Naive thymus-derived CD4-positive, alpha-beta T cell (primary cell): ENCODE results near the gene POU6F2. TPM values are rescaled to one million over a fixed set of nuclear protein-coding genes. Genes with fewer than 3 reads are reported as not detected.

Experiments
- ATAC-seq: fragments of 150-1000 bp; cut with Tn5 transposase; 2 replicates; pipeline ENCODE4 v1.10.0; 2021; ENCODE audit warnings: mild to moderate bottlenecking, moderate library complexity
- CTCF ChIA-PET: fragments of 350-600 bp; sonication (Branson Sonifier 250); formaldehyde crosslinking; loops from one replicate; lab custom pipeline; 2021; ENCODE audit warnings: antibody characterized with exemption; lab: Charles Lee
- POLR2A ChIA-PET: fragments of 350-600 bp; sonication (Branson Sonifier 250); formaldehyde crosslinking; loops from one replicate; lab custom pipeline; 2021; ENCODE audit warnings: antibody characterized with exemption, inconsistent platforms; lab: Charles Lee
- DNase-seq, 9 donors: peaks; one replicate each; pipeline versions ENCODE4 v3.0.0 to v3.0.0-alpha.2; 2020 to 2022; ENCODE audit warnings: mixed read lengths in 1 of 9
- H3K27ac ChIP-seq: one replicate; pipeline ENCODE4 v1.7.0; 2013; ENCODE audit warnings: mild to moderate bottlenecking, low read depth, low read length, moderate library complexity
- H3K27me3 ChIP-seq, 2 donors: one replicate each; pipeline ENCODE4 v1.7.0; 2013; ENCODE audit warnings: low read length in 2 of 2, mild to moderate bottlenecking in 2 of 2, moderate library complexity in 2 of 2; ENCODE audit not compliant: control insufficient read depth in 2 of 2, insufficient read depth in 2 of 2
- H3K36me3 ChIP-seq, 3 experiments: 1 replicate in 2 of 3; 2 replicates in 1 of 3; pipeline ENCODE4 v1.7.0; 2013; ENCODE audit warnings: low read length in 3 of 3, mild to moderate bottlenecking in 3 of 3, moderate library complexity in 1 of 3; ENCODE audit not compliant: insufficient read depth in 3 of 3, control insufficient read depth in 2 of 3
- H3K4me1 ChIP-seq, 2 donors: one replicate each; pipeline ENCODE4 v1.7.0; 2013; ENCODE audit warnings: low read length in 2 of 2, mild to moderate bottlenecking in 2 of 2, moderate library complexity in 1 of 2; ENCODE audit not compliant: control insufficient read depth in 2 of 2, insufficient read depth in 2 of 2
- H3K4me3 ChIP-seq: 2 replicates; pipeline ENCODE4 v1.7.0; 2013; ENCODE audit warnings: mild to moderate bottlenecking, low read length
- H3K9me3 ChIP-seq, 3 experiments: 1 replicate in 2 of 3; 2 replicates in 1 of 3; pipeline ENCODE4 v1.7.0; 2013; ENCODE audit warnings: low read length in 3 of 3; ENCODE audit not compliant: control insufficient read depth in 2 of 3
- H3K27ac Mint-ChIP-seq, 9 donors: one replicate each; pipeline ENCODE4 v1.8.0; 2020 to 2022; ENCODE audit warnings: mixed read lengths in 9 of 9, mild to moderate bottlenecking in 8 of 9, moderate library complexity in 5 of 9, inconsistent platforms in 2 of 9
- H3K27me3 Mint-ChIP-seq, 5 donors: one replicate each; pipeline ENCODE4 v1.8.0; 2021 to 2022; ENCODE audit warnings: mixed read lengths in 5 of 5, mild to moderate bottlenecking in 1 of 5
- H3K36me3 Mint-ChIP-seq, 5 donors: one replicate each; pipeline ENCODE4 v1.8.0; 2020 to 2022; ENCODE audit warnings: mixed read lengths in 5 of 5, mild to moderate bottlenecking in 3 of 5, inconsistent platforms in 1 of 5
- H3K4me1 Mint-ChIP-seq, 7 donors: one replicate each; pipeline ENCODE4 v1.8.0; 2020 to 2022; ENCODE audit warnings: mixed read lengths in 7 of 7, mild to moderate bottlenecking in 3 of 7, inconsistent platforms in 1 of 7
- H3K4me3 Mint-ChIP-seq, 10 donors: one replicate each; pipeline ENCODE4 v1.8.0; 2020 to 2022; ENCODE audit warnings: mild to moderate bottlenecking in 10 of 10, mixed read lengths in 10 of 10, moderate library complexity in 6 of 10, inconsistent platforms in 2 of 10
- H3K9me3 Mint-ChIP-seq, 11 donors: one replicate each; pipeline ENCODE4 v1.8.0; 2020 to 2022; ENCODE audit warnings: mixed read lengths in 11 of 11, mild to moderate bottlenecking in 4 of 11, inconsistent platforms in 1 of 11, moderate library complexity in 1 of 11
- intact Hi-C, 2 donors: fragments of 100-400 bp; cut with micrococcal nuclease; formaldehyde crosslinking; loops; one replicate each; pipeline ENCODE4 v1.15.1; 2023
- polyA plus RNA-seq, 2 donors: library from polyadenylated mRNA; unstranded; fragments of 300-500 nt; fragmentation: Illumina TruSeq; gene quantifications; one replicate each; pipeline ENCODE4 v1.2.3, GENCODE V29; 2021
- total RNA-seq, 6 experiments: library from RNA in 5 of 6; stranded (reverse) in 5 of 6; gene quantifications; 1 replicate in 5 of 6; 2 replicates in 1 of 6; pipeline ENCODE4 v1.2.3 and lab custom pipeline; 2021 to 2026

Gene POU6F2
- total and polyA plus RNA-seq, 7 experiments from 2014 or later = 0.24 TPM; not detected in 6

DNA sequence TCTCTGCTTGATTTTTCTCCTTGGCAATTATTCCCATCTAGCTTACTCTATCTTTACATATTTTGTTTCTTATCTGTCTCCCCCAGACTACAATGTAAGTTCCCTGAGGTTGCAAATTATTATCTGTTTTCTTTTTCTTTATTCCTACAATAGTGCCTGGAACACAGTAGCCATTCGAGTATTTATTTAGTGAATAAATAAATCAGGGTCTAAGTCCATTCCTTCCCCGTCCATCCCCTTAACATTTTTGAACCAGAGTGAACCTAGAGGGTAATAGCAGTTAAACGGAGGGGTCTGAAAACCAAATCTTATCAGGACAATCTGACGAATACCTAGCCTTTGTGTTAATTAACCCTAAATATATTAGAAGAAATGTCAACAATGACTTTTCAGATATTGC, 335.7 kb downstream of the POU6F2 start:
- no peak for DNase-seq
- no peak overlapping the region for H3K27ac ChIP-seq

DNA sequence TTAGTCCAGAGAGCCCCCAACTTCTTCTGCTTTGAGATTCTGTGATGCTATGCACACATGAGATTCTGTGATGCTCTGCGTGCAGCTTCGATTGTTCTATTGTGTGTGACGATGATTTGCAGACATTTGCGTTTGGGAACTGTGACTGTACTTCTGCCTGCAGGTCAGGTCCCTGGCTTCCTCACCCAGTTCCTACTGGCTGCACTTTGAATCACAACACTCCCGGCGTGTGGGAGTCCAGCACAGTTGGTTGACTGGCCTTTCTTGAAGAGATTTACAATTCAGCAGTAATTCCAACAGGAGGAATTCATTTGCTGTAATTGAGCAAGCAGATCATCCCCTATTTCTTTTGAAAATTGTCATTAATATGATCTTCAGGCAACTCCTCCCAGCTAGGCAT, 336.3 kb downstream of the POU6F2 start:
- Mint-ChIP-seq H3K4me1 (no peaks in the 10 kb centered on the region), H3K27ac (no peak overlapping the region), H3K9me3 (peaks cover 0 to 1% (median 0%) of the 10 kb centered on the region in 11 donors), H3K4me3 (no peak overlapping the region), H3K36me3 (no peaks in the 10 kb centered on the region), H3K27me3 (peaks cover 0 to 17% (median 9%) of the 10 kb centered on the region in 5 donors)
- H3K4me1 ChIP-seq = no peaks in the 10 kb centered on the region
- DNase-seq = no peak
- no peak overlapping the region for H3K4me3 ChIP-seq
- ChIA-PET CTCF (no interaction called here), POLR2A (no interaction called here)
- ATAC-seq = no peak
- no peaks in the 10 kb centered on the region for H3K27me3 ChIP-seq
- H3K9me3 ChIP-seq = no peaks in the 10 kb centered on the region
- intact Hi-C loops = no loop called here
- no peak overlapping the region for H3K27ac ChIP-seq
- no peaks in the 10 kb centered on the region for H3K36me3 ChIP-seq

More for the DNA sequence above, 335.7 kb downstream of the POU6F2 start:
- Histone ChIP-seq H3K36me3 (no peaks in the 10 kb centered on the region), H3K27me3 (no peaks in the 10 kb centered on the region), H3K9me3 (no peaks in the 10 kb centered on the region), H3K4me1 (no peaks in the 10 kb centered on the region), H3K4me3 (no peak overlapping the region)
- ATAC-seq = no peak
- CTCF ChIA-PET = no interaction called here
- no peak overlapping the region for H3K27ac Mint-ChIP-seq
- H3K36me3 Mint-ChIP-seq = no peaks in the 10 kb centered on the region
- intact Hi-C loops = no loop called here
- peaks cover 0 to 1% (median 0%) of the 10 kb centered on the region in 11 donors for H3K9me3 Mint-ChIP-seq
- H3K4me3 Mint-ChIP-seq = no peak overlapping the region
- H3K4me1 Mint-ChIP-seq = no peaks in the 10 kb centered on the region
- POLR2A ChIA-PET = no interaction called here
- H3K27me3 Mint-ChIP-seq = peaks cover 0 to 17% (median 9%) of the 10 kb centered on the region in 5 donors

DNA sequence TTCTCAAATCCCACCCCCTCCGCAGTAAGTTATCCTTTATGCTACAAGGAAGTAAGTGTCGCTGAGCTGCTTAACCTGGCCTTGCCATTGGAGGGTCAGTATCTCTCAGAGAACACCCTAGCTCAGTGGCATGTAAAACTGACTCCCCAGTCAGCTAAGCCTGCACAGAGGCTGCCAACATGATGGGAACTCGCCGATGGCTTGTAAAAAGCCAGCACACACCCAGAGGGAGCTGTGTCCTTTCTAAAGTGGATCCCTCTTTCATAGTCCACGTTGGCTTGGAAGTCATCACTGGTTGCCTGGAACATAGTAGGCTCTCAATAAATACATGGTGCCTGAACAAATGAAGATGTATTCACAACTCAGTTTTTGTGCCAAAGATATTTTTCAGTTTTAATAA, 339.4 kb downstream of the POU6F2 start:
- Mint-ChIP-seq H3K27ac (no peak overlapping the region), H3K9me3 (no peaks in the 10 kb centered on the region), H3K27me3 (peaks cover 0 to 21% (median 5%) of the 10 kb centered on the region in 5 donors), H3K4me1 (no peaks in the 10 kb centered on the region), H3K36me3 (no peaks in the 10 kb centered on the region), H3K4me3 (no peak overlapping the region)
- H3K4me3 ChIP-seq = no peak overlapping the region
- POLR2A ChIA-PET = no interaction called here
- CTCF ChIA-PET = no interaction called here
- no peaks in the 10 kb centered on the region for H3K27me3 ChIP-seq
- H3K9me3 ChIP-seq = no peaks in the 10 kb centered on the region
- no peaks in the 10 kb centered on the region for H3K4me1 ChIP-seq
- ATAC-seq (no peak), DNase-seq (no peak)
- no peak overlapping the region for H3K27ac ChIP-seq
- no peaks in the 10 kb centered on the region for H3K36me3 ChIP-seq
- intact Hi-C loops = no loop called here

DNA sequence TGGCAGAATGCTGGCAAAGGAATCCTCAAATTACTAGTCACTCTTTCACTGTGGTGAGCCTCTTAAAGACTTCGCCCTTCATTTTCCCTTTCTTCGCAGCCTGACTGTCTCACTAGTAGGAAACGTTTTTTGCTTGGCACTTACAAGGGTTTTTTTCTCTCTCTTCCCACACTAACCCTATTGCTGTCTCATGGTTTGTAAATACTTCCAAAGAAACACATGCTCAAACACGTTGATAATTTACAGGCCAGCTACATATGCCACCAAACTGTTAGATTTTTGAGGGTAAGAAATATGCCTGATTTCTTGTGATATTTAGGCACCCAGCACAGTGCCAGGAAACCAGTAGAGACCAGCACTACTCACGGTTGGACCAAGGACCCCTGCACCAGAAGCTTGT, 340.2 kb downstream of the POU6F2 start:
- H3K27me3 Mint-ChIP-seq = peaks cover 0 to 21% (median 9%) of the 10 kb centered on the region in 5 donors
- ChIA-PET POLR2A (no interaction called here), CTCF (no interaction called here)
- no peaks in the 10 kb centered on the region for H3K9me3 Mint-ChIP-seq
- H3K27ac Mint-ChIP-seq = no peak overlapping the region
- no peak for ATAC-seq
- intact Hi-C loops = no loop called here
- no peak for DNase-seq
- no peaks in the 10 kb centered on the region for H3K36me3 ChIP-seq
- no peak overlapping the region for H3K27ac ChIP-seq
- H3K9me3 ChIP-seq = no peaks in the 10 kb centered on the region
- no peaks in the 10 kb centered on the region for H3K4me1 ChIP-seq
- no peaks in the 10 kb centered on the region for H3K36me3 Mint-ChIP-seq
- H3K4me3 ChIP-seq = no peak overlapping the region
- H3K4me3 Mint-ChIP-seq = no peak overlapping the region
- H3K27me3 ChIP-seq = no peaks in the 10 kb centered on the region
- H3K4me1 Mint-ChIP-seq = no peaks in the 10 kb centered on the region

DNA sequence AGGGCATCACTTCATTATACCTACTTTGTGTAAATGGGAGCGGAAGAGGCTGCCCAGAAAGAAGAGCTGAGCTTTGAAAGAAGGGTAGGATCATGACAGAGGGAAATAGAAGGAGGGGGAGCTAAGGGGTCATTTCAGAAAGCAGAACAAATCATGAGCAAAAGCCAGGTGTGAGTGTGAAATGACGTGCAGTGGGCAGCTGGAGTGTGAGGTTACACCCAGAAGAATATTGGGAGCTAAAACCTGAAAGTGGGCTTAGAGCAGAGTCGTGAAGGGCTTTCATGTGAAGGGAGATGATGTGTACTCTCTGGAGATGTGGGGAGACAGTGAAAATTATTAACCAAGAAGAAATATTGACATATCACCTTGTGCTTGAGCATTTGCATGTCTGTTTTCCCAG, 343.5 kb downstream of the POU6F2 start:
- Histone ChIP-seq H3K27me3 (no peaks in the 10 kb centered on the region), H3K9me3 (no peaks in the 10 kb centered on the region), H3K36me3 (no peaks in the 10 kb centered on the region), H3K4me1 (no peaks in the 10 kb centered on the region), H3K27ac (no peak overlapping the region), H3K4me3 (no peak overlapping the region)
- H3K4me1 Mint-ChIP-seq = no peaks in the 10 kb centered on the region
- ATAC-seq = no peak
- H3K27me3 Mint-ChIP-seq = peaks cover 0 to 18% (median 8%) of the 10 kb centered on the region in 5 donors
- no peaks in the 10 kb centered on the region for H3K36me3 Mint-ChIP-seq
- ChIA-PET CTCF (no interaction called here), POLR2A (no interaction called here)
- H3K4me3 Mint-ChIP-seq = no peak overlapping the region
- no peak for DNase-seq
- H3K27ac Mint-ChIP-seq = no peak overlapping the region
- H3K9me3 Mint-ChIP-seq = peaks cover 0 to 5% (median 0%) of the 10 kb centered on the region in 11 donors
- intact Hi-C loops = no loop called here

DNA sequence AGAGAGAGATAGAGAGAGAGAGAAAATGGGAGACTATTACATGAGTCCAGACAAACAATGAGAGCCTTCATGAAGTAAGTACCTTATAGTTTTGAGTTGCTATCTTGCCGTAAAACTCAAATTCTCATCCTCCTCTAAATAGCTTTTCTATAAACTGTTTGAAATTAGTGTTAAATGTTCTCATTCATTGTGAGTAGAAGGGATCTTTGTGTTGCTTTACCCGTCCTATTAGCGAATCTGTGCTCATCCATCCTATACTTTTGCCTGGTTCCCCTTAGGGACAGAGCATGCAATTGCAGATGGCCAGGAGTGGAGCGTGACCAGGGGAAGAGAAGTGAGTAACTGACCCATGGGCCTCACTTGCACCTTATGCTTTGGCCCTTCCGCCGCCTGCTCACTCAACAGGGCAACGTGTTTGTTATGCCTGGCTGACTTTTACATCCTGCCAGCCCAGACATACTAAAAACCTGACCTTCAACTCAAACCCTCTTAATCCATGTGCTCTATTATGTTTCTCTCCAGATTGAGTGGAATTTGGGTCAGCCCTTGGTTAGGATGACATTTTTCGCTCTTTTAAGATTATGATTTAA, 344.3 kb downstream of the POU6F2 start:
- H3K4me3 ChIP-seq = no peak overlapping the region
- no peaks in the 10 kb centered on the region for H3K9me3 ChIP-seq
- peaks cover 0 to 5% (median 0%) of the 10 kb centered on the region in 11 donors for H3K9me3 Mint-ChIP-seq
- H3K4me1 ChIP-seq = no peaks in the 10 kb centered on the region
- ATAC-seq = no peak
- DNase-seq = no peak
- H3K36me3 Mint-ChIP-seq = no peaks in the 10 kb centered on the region
- H3K27me3 Mint-ChIP-seq = peaks cover 0 to 18% (median 8%) of the 10 kb centered on the region in 5 donors
- H3K27ac Mint-ChIP-seq = no peak overlapping the region
- H3K27ac ChIP-seq = no peak overlapping the region
- H3K4me1 Mint-ChIP-seq = no peaks in the 10 kb centered on the region
- CTCF ChIA-PET = interaction anchor here (0.6 kb wide), 1 partner anchor 244 kb away, joined by 3 read pairs; no protein-coding TSS in a partner anchor
- intact Hi-C loops = no loop called here
- H3K4me3 Mint-ChIP-seq = no peak overlapping the region
- no peaks in the 10 kb centered on the region for H3K36me3 ChIP-seq
- POLR2A ChIA-PET = no interaction called here
- no peaks in the 10 kb centered on the region for H3K27me3 ChIP-seq

DNA sequence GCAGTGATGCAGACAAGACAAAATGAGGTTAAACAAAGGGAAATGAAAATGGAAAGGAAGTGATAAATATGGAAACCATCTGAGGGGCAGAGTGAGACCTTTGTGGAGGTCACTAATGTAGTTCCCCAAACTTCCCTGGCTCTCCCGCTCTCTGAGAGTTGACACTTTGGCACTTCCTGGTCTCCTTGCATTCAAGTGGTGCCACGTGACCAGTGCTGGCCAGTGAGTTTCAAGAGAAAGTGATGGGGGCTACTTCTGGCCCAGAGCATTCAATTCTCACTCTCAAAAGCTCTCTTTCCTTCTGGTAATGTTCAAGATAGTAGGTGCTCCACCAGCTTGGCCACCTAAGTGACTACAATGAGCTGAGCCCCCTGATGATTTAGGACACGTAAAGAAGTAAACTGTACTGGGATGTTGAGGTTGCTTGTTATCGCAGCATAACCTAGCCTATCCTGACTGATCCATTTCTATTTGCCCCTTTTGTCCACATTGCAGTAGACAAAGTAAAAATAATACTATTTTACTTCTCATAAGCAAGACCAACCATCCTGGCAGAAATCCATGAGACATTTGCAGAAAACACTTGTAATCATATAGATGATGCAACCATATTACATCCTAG, 346.5 kb downstream of the POU6F2 start:
- Histone ChIP-seq H3K27ac (no peak overlapping the region), H3K4me3 (no peak overlapping the region), H3K4me1 (no peaks in the 10 kb centered on the region), H3K27me3 (no peaks in the 10 kb centered on the region), H3K9me3 (no peaks in the 10 kb centered on the region), H3K36me3 (no peaks in the 10 kb centered on the region)
- no peak for ATAC-seq
- no peaks in the 10 kb centered on the region for H3K36me3 Mint-ChIP-seq
- H3K9me3 Mint-ChIP-seq = peaks cover 0 to 5% (median 0%) of the 10 kb centered on the region in 11 donors
- peaks cover 0 to 18% (median 8%) of the 10 kb centered on the region in 5 donors for H3K27me3 Mint-ChIP-seq
- no peaks in the 10 kb centered on the region for H3K4me1 Mint-ChIP-seq
- H3K27ac Mint-ChIP-seq = no peak overlapping the region
- no peak overlapping the region for H3K4me3 Mint-ChIP-seq
- intact Hi-C loops = no loop called here
- no peak for DNase-seq
- POLR2A ChIA-PET = no interaction called here
- CTCF ChIA-PET = no interaction called here
